K562 (cell line): ENCODE data around the gene GTF2A1. TPM values are rescaled to one million over a fixed set of nuclear protein-coding genes. Genes with fewer than 3 reads are reported as not detected.

ENCODE experiments used
- ATAC-seq: fragments of 200-7000 bp; cut with Tn5 transposase; 3 replicates; pipeline ENCODE4 v1.9.1; 2020; ENCODE audit warnings: moderate library complexity
- BruUV-seq: library from RNA; stranded (reverse); fragments of 400-500 nt; replicated peaks from 2 replicates; lab custom pipeline; 2021; lab: Mats Ljungman, UMichigan
- CTCF ChIA-PET: fragments of 300-600 bp; formaldehyde crosslinking; extraction: SDS; loops from one replicate; lab custom pipeline; 2021; ENCODE audit warnings: low intra/inter-chr PET ratio; lab: Yijun Ruan, JAX
- POLR2A ChIA-PET: fragments of 300-600, 350-650 bp; sonication (Branson Sonifier 250); formaldehyde crosslinking; extraction: SDS; loops from one replicate; lab custom pipeline; 2021; ENCODE audit warnings: antibody characterized with exemption, inconsistent platforms; lab: Yijun Ruan, JAX
- DNase-seq, 4 experiments: peaks; one replicate each; pipeline versions ENCODE4 v3.0.0 to v3.0.0-alpha.2; 2011 to 2018; ENCODE audit warnings: low spot score in 3 of 4, mixed read lengths in 3 of 4; ENCODE audit errors: extremely low read depth in 1 of 4
- FAIRE-seq: peaks from 2 replicates; lab custom pipeline; 2011; peaks lifted over from hg19 to GRCh38; lab: Jason Lieb, UNC
- H2AFZ ChIP-seq: 2 replicates; pipeline ENCODE4 v1.6.0; 2011; ENCODE audit warnings: low read depth, low read length, control low read depth, inconsistent platforms
- H3K27ac ChIP-seq: fragments of 200-600 bp; 3 replicates; pipeline ENCODE4 v1.8.0; 2011; ENCODE audit warnings: low read depth, mild to moderate bottlenecking, control low read depth, inconsistent platforms, low read length, moderate library complexity, mixed read lengths; ENCODE audit errors: extremely low read depth
- H3K27me3 ChIP-seq, 2 experiments: fragments of 300-600 bp in 1 of 2; 2 replicates in 1 of 2; 3 replicates in 1 of 2; pipeline versions ENCODE4 v1.6.0 to v1.8.0; 2011; ENCODE audit warnings: inconsistent platforms in 2 of 2, low read length in 2 of 2, mild to moderate bottlenecking in 1 of 2, mixed read lengths in 1 of 2, moderate library complexity in 1 of 2; ENCODE audit not compliant: control insufficient read depth in 2 of 2, insufficient read depth in 2 of 2
- H3K36me3 ChIP-seq: fragments of 300-600 bp; 3 replicates; pipeline ENCODE4 v1.8.0; 2011; ENCODE audit warnings: mild to moderate bottlenecking, low read length, inconsistent platforms; ENCODE audit not compliant: control insufficient read depth, insufficient read depth
- H3K4me1 ChIP-seq, 2 experiments: fragments of 200-600 bp in 1 of 2; replicated peaks in 1 of 2; 2 replicates in 1 of 2; 3 replicates in 1 of 2; pipeline versions ENCODE4 v1.5.1 to v1.8.0; 2011; ENCODE audit warnings: inconsistent platforms in 2 of 2, low read length in 2 of 2, mild to moderate bottlenecking in 1 of 2, mixed read lengths in 1 of 2, moderate library complexity in 1 of 2; ENCODE audit not compliant: control insufficient read depth in 2 of 2, insufficient read depth in 2 of 2
- H3K4me2 ChIP-seq: 2 replicates; pipeline ENCODE4 v1.6.1; 2011; ENCODE audit warnings: low read length, control low read depth, inconsistent platforms, mixed read lengths; ENCODE audit not compliant: insufficient read depth
- H3K4me3 ChIP-seq: fragments of 200-600 bp; sonication (generic), shearing (Covaris generic); 2 replicates; pipeline ENCODE4 v1.5.1; 2016; ENCODE audit warnings: control low read depth, inconsistent platforms
- H3K79me2 ChIP-seq: fragments of 200-600 bp; 3 replicates; pipeline ENCODE4 v1.8.0; 2011; ENCODE audit warnings: low read length, inconsistent platforms; ENCODE audit not compliant: control insufficient read depth, insufficient read depth
- H3K9ac ChIP-seq, 2 experiments: 2 replicates each; pipeline versions ENCODE4 v1.6.0 to v1.6.1; 2011; ENCODE audit warnings: low read depth in 2 of 2, low read length in 2 of 2, control low read depth in 1 of 2, inconsistent platforms in 1 of 2, mild to moderate bottlenecking in 1 of 2, mixed read lengths in 1 of 2; ENCODE audit not compliant: insufficient read depth in 1 of 2
- H3K9me1 ChIP-seq: one replicate; pipeline ENCODE4 v1.6.0; 2011; ENCODE audit warnings: inconsistent platforms, mild to moderate bottlenecking, low read length, moderate library complexity; ENCODE audit not compliant: control insufficient read depth, insufficient read depth
- H3K9me3 ChIP-seq: replicated peaks from 2 replicates; pipeline ENCODE4 v1.5.1; 2011; ENCODE audit warnings: low read depth, low read length, inconsistent platforms; ENCODE audit not compliant: control insufficient read depth, insufficient read depth
- H4K20me1 ChIP-seq: replicated peaks from 2 replicates; pipeline ENCODE4 v1.6.1; 2011; ENCODE audit warnings: low read length, inconsistent platforms, mixed read lengths; ENCODE audit not compliant: control insufficient read depth, insufficient read depth
- ARID1B ChIP-seq: fragments of 450-650 bp; IDR thresholded peaks from 2 replicates; pipeline ENCODE4 v1.6.1; 2016; ENCODE audit warnings: antibody characterized with exemption, mild to moderate bottlenecking, inconsistent platforms
- BACH1 ChIP-seq: fragments of 200-800 bp; sonication (Bioruptor generic); IDR thresholded peaks from 2 replicates; pipeline ENCODE4 v1.6.1; 2016; ENCODE audit warnings: missing genetic modification characterization, missing compliant biosample characterization
- BHLHE40 ChIP-seq: IDR thresholded peaks from 2 replicates; pipeline ENCODE4 v1.6.1; 2011; ENCODE audit warnings: low read length, improper control_type of control experiment
- C11orf30 ChIP-seq: fragments of 450-650 bp; IDR thresholded peaks from 2 replicates; pipeline ENCODE4 v1.6.1; 2016; ENCODE audit warnings: low read depth, mild to moderate bottlenecking
- EHMT2 ChIP-seq: fragments of 450-650 bp; IDR thresholded peaks from 2 replicates; pipeline ENCODE4 v1.6.1; 2018; ENCODE audit warnings: antibody characterized with exemption
- FOSL1 ChIP-seq: fragments of 200-800 bp; sonication (Bioruptor generic); conservative IDR thresholded peaks from 2 replicates; pipeline ENCODE4 v1.6.1; 2016; ENCODE audit warnings: missing genetic modification characterization, missing compliant biosample characterization
- FOXJ3 ChIP-seq: sonication (generic); formaldehyde crosslinking; IDR thresholded peaks from 2 replicates; pipeline ENCODE4 v1.4.0; 2020; ENCODE audit warnings: mild to moderate bottlenecking, missing genetic modification reagents
- HDAC2 ChIP-seq: fragments of 450-650 bp; IDR thresholded peaks from 2 replicates; pipeline ENCODE4 v1.6.1; 2016; ENCODE audit warnings: mild to moderate bottlenecking
- IFI16 ChIP-seq: fragments of 250-450 bp; sonication (Bioruptor Pico); IDR thresholded peaks from 2 replicates; pipeline ENCODE4 v2.1.2; 2022; ENCODE audit warnings: mild to moderate bottlenecking, inconsistent platforms
- LEF1 ChIP-seq: fragments of 450-650 bp; IDR thresholded peaks from 2 replicates; pipeline ENCODE4 v1.6.1; 2016; ENCODE audit warnings: mild to moderate bottlenecking
- MAFK ChIP-seq: IDR thresholded peaks from 2 replicates; pipeline ENCODE4 v1.6.1; 2011; ENCODE audit warnings: low read length, improper control_type of control experiment
- MEIS2 ChIP-seq: fragments of 450-650 bp; IDR thresholded peaks from 2 replicates; pipeline ENCODE4 v1.6.1; 2014; ENCODE audit warnings: mild to moderate bottlenecking; ENCODE audit not compliant: partially characterized antibody
- RNF2 ChIP-seq: sonication (generic); IDR thresholded peaks from 2 replicates; pipeline ENCODE4 v1.6.1; 2016
- SIRT6 ChIP-seq: IDR thresholded peaks from one replicate; pipeline ENCODE4 v1.6.1; 2012; ENCODE audit warnings: low read depth, mild to moderate bottlenecking, control low read depth, inconsistent platforms, low read length, moderate library complexity
- SMARCA4 ChIP-seq: fragments of 450-650 bp; IDR thresholded peaks from 2 replicates; pipeline ENCODE4 v1.6.1; 2016
- SPI1 ChIP-seq: IDR thresholded peaks from 2 replicates; pipeline ENCODE4 v1.6.1; 2011; ENCODE audit warnings: low read depth, low read length, control low read depth, borderline replicate concordance
- ZNF175 ChIP-seq: fragments of 200-800 bp; sonication (Bioruptor generic); IDR thresholded peaks from 2 replicates; pipeline ENCODE4 v1.6.1; 2016; ENCODE audit warnings: low read depth, mild to moderate bottlenecking, missing genetic modification characterization, missing compliant biosample characterization
- ZNF197 ChIP-seq: fragments of 200-800 bp; sonication (Bioruptor generic); IDR thresholded peaks from 2 replicates; pipeline ENCODE4 v1.6.1; 2016; ENCODE audit warnings: low read depth, missing genetic modification characterization, missing compliant biosample characterization
- WGBS: fragments of 100-300 bp; shearing (Covaris generic); methylation state at CpG from one replicate; pipeline ENCODE4 v1.1.6; 2016; ENCODE audit warnings: low coverage, mixed read lengths; ENCODE audit not compliant: insufficient coverage; ENCODE audit errors: missing lambda C conversion rate; 5-methylcytosine and 5-hydroxymethylcytosine counted together
- in situ Hi-C: fragments of 300-500 bp; cut with MboI; formaldehyde crosslinking; loops from 4 replicates; pipeline ENCODE4 v1.15.0; 2018; ENCODE audit warnings: inconsistent platforms, mixed read lengths
- intact Hi-C: fragments of 100-400 bp; cut with micrococcal nuclease; formaldehyde crosslinking; loops from 2 replicates; pipeline ENCODE4 v1.14.2; 2022
- polyA plus RNA-seq, 8 experiments: library from polyadenylated mRNA; depleted of rRNA in 4 of 8; stranded (reverse) in 5 of 8; unstranded in 3 of 8; fragments of >200 nt; fragmentation: Nextera tagmentation in 2 of 8; fragmentation: Illumina TruSeq in 1 of 8; extraction: Ambion mirVana in 2 of 8; extraction: Trizol in 1 of 8; gene quantifications; 2 replicates each; pipeline versions ENCODE4 v1.2.1 to v1.2.3, GENCODE V29; 2011 to 2014; ENCODE audit warnings: inconsistent platforms in 1 of 8, missing spikeins in 1 of 8
- total RNA-seq, 7 experiments: library from RNA; depleted of rRNA in 6 of 7; stranded (reverse); fragments of >200 nt in 6 of 7; fragmentation: Illumina TruSeq in 2 of 7; extraction: Trizol in 2 of 7; gene quantifications; 2 replicates each; pipeline versions ENCODE4 v1.2.1 to v1.2.3, GENCODE V29; 2011 to 2021; ENCODE audit warnings: low replicate concordance in 1 of 7
- TF ChIP-seq, protein P1 (sequence below), 2 experiments: fragments of 200-800 bp in 1 of 2; sonication (Bioruptor generic) in 1 of 2; sonication (generic) in 1 of 2; formaldehyde crosslinking in 1 of 2; IDR thresholded peaks in 1 of 2; conservative IDR thresholded peaks in 1 of 2; 2 replicates each; pipeline versions ENCODE4 v1.5.0 to v1.6.1; 2016 to 2020; ENCODE audit warnings: missing compliant biosample characterization in 1 of 2, missing genetic modification characterization in 1 of 2, missing genetic modification reagents in 1 of 2
- TF ChIP-seq, protein P2 (sequence below): fragments of 450-650 bp; formaldehyde crosslinking; IDR thresholded peaks from 2 replicates; pipeline ENCODE4 v1.4.0; 2020; ENCODE audit warnings: mild to moderate bottlenecking, mixed read lengths
- TF ChIP-seq, protein P3 (sequence below): fragments of 450-650 bp; formaldehyde crosslinking; IDR thresholded peaks from 2 replicates; pipeline ENCODE4 v1.4.0; 2020; ENCODE audit warnings: mild to moderate bottlenecking, moderate library complexity

GTF2A1 gene
- total and polyA plus RNA-seq, 9 of the 15 experiments (the other 6 are each of a cell fraction or from before 2014, with no cell fraction given) = 3.4 to 22.8 (median 14.7) TPM

DNA sequence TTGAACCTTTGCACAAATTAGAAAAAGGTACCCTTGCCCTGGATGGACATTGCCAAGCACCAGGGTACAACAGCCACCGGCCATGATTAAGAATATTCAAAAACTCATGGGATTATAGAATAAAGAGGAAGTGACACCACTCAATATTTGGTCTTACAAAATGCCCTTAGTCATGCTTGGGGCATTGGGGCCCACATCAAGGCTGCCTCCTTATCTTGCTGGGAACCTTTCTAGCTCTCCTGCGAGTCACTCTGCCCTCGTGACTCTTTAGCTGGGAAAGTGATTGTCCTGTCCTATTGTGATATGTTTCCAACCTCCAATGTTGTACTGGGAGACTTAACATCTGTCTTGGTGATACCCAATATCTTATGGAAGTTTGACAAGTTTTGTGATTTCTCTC, 57.8 kb downstream of the GTF2A1 start:
- BruUV-seq = no TSS peak
- peak overlapping the region; percentile 61; the same call in 2 of the 3 replicates for H3K27ac ChIP-seq
- POLR2A ChIA-PET = interaction anchor here (0.6 to 1.1 kb wide), 2 partner anchors 10 to 13 kb away, joined by 3 read pairs; no protein-coding TSS in a partner anchor
- WGBS = 7% methylated on average over 3 of the region's 3 CpGs
- no peaks in the 10 kb centered on the region for H4K20me1 ChIP-seq
- no peak overlapping the region for H3K9ac ChIP-seq
- H3K27me3 ChIP-seq = no peaks in the 10 kb centered on the region
- no peaks in the 10 kb centered on the region for H3K36me3 ChIP-seq
- ATAC-seq (peak; percentile 72), DNase-seq (peak in 2 of 4 experiments; percentile 52 to 75), FAIRE-seq (peak; percentile 75)
- no peaks in the 10 kb centered on the region for H3K9me1 ChIP-seq
- no peak overlapping the region for H3K4me2 ChIP-seq
- in situ Hi-C loops (no loop called here), intact Hi-C loops (no loop called here)
- CTCF ChIA-PET = interaction anchor here (0.7 to 1.3 kb wide), 2 partner anchors 166 to 167 kb away, joined by 3 to 4 read pairs; no protein-coding TSS in a partner anchor
- H3K9me3 ChIP-seq = no peaks in the 10 kb centered on the region
- no peaks in the 10 kb centered on the region for H3K79me2 ChIP-seq
- no peak overlapping the region for H3K4me3 ChIP-seq
- H3K4me1 ChIP-seq = peaks cover 0 to 22% of the 10 kb centered on the region in 2 experiments; a peak in 3 of 5 replicates
- H2AFZ ChIP-seq = no peak overlapping the region; the same call in 1 of the 2 replicates
- TF ChIP-seq ZNF175 (CRISPR knock-in tag) (peak; percentile 24; the same call in 1 of the 2 replicates), HDAC2 (0 out of 2 replicates have a peak, but pooled peaks have one; percentile 20), ARID1B (peak; percentile 69), FOXJ3 (no peak), FOSL1 (tag) (peak; percentile 77), LEF1 (peak; percentile 70; the same call in 1 of the 2 replicates), SMARCA4 (peak; percentile 63; the same call in 1 of the 2 replicates), C11orf30 (peak; percentile 80), EHMT2 (0 out of 2 replicates have a peak, but pooled peaks have one; percentile 30), MEIS2 (peak; percentile 4), MAFK (peak; percentile 69), BHLHE40 (peak; percentile 87), RNF2 (0 out of 2 replicates have a peak, but pooled peaks have one; percentile 24), BACH1 (tag) (peak; percentile 80), ZNF197 (CRISPR knock-in tag) (no peak), SPI1 (peak; percentile 97), SIRT6 (no peak), IFI16 (CRISPR knock-in tag) (no peak)
- TF ChIP-seq, protein P1, sequence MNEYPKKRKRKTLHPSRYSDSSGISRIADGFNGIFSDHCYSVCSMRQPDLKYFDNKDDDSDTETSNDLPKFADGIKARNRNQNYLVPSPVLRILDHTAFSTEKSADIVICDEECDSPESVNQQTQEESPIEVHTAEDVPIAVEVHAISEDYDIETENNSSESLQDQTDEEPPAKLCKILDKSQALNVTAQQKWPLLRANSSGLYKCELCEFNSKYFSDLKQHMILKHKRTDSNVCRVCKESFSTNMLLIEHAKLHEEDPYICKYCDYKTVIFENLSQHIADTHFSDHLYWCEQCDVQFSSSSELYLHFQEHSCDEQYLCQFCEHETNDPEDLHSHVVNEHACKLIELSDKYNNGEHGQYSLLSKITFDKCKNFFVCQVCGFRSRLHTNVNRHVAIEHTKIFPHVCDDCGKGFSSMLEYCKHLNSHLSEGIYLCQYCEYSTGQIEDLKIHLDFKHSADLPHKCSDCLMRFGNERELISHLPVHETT (CRISPR knock-in tag; conservative IDR thresholded peaks at IDR 0.05 in 1 of 2, IDR thresholded peaks at IDR 0.05 in 1 of 2) = peak in 1 of 2 experiments; percentile 68; a peak in 2 of 4 replicates
- TF ChIP-seq, protein P2, sequence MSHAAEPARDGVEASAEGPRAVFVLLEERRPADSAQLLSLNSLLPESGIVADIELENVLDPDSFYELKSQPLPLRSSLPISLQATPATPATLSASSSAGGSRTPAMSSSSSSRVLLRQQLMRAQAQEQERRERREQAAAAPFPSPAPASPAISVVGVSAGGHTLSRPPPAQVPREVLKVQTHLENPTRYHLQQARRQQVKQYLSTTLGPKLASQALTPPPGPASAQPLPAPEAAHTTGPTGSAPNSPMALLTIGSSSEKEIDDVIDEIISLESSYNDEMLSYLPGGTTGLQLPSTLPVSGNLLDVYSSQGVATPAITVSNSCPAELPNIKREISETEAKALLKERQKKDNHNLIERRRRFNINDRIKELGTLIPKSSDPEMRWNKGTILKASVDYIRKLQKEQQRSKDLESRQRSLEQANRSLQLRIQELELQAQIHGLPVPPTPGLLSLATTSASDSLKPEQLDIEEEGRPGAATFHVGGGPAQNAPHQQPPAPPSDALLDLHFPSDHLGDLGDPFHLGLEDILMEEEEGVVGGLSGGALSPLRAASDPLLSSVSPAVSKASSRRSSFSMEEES = peak; percentile 82
- TF ChIP-seq, protein P3, sequence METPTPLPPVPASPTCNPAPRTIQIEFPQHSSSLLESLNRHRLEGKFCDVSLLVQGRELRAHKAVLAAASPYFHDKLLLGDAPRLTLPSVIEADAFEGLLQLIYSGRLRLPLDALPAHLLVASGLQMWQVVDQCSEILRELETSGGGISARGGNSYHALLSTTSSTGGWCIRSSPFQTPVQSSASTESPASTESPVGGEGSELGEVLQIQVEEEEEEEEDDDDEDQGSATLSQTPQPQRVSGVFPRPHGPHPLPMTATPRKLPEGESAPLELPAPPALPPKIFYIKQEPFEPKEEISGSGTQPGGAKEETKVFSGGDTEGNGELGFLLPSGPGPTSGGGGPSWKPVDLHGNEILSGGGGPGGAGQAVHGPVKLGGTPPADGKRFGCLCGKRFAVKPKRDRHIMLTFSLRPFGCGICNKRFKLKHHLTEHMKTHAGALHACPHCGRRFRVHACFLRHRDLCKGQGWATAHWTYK (CRISPR knock-in tag) = no peak
